HT1080 (cell line): Measurements from ENCODE around the gene SOWAHB. TPM values are rescaled to one million over a fixed set of nuclear protein-coding genes. Genes with fewer than 3 reads are reported as not detected.

Experiments used
- DNase-seq: peaks from one replicate; pipeline ENCODE4 v3.0.0-alpha.2; 2015; ENCODE audit warnings: low read depth
- total RNA-seq: library from RNA; depleted of rRNA; stranded (reverse); fragments of >200 nt; shearing (Covaris generic); gene quantifications from 2 replicates; pipeline ENCODE4 v1.2.3, GENCODE V29; 2014; rRNA removed

The SOWAHB gene
- total RNA-seq, 1 experiment from 2014 or later, result not detected

DNA sequence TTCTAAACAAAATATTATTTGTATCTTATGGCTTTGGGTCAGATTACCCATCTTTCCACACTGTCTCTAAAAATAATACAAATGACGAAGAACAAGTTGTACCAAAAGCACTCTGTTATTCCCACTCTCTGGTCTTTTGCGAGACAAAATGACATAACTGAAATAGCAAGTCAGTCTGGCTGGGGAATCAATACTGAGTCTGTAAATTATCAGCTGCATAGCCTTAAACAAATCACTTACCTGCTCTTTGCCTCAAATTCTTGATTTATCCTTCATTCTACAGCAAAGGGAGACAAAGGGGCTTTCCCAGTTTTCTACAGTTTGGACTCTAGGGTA, 40.9 kb downstream of the SOWAHB start:
- DNase-seq, result no peak

DNA sequence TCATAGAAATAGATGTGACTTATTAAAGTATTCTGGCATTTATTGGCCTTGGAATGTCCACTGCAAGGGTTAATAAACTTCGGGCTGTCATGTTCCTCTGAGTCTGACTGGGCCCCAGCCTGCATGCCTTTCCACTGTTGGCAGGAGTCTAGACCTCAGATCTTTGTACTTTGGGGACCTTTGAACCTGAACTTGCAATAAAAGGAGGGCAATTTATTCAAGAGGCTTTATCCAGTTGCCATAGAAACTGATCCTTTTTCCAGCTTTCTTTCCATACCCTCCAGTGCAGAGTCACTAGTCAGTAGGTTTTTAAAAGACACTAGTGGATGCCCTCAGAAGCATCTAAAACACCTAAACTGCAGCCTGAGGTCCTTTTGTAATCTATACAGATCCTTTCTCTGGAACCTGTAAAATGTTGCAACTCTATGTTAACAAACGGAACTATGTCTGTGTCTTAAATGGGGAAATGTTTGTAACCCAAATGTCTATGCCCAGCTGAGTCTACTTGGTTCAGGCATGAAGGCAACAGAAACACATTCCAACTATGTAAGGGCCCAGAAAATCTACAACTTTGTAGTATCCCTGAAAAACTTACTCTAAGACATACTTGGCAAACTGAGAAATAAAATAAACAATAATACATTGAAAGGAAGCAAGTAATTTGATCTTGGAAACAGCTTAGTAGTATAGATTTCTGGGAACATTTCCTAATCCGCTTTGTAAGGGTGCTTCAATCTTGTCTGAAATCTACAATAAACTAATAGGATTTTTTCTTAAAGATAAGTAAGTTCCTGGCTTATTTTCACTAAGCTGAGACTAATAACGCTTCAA, 41.5 kb downstream of the SOWAHB start:
- no peak for DNase-seq

DNA sequence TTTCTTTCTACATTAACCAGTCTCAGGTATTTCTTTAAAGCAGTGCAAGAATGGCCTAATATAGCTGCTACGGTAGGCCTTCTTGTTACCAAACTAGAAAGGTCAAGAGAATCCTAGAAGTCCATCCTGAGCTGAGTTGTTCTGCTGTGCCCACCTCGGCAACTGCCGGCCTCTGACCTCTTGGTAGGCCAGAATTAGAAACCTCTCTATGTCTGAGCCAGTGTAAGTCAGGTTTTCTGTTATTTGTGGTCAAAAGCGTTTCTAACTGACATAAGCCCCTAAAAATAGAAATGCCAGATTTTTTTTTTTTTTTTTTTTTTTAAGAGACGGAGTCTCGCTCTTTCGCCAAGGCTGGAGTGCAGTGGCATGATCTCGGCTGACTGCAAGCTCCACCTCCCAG, 43.1 kb downstream of the SOWAHB start:
- no peak for DNase-seq

DNA sequence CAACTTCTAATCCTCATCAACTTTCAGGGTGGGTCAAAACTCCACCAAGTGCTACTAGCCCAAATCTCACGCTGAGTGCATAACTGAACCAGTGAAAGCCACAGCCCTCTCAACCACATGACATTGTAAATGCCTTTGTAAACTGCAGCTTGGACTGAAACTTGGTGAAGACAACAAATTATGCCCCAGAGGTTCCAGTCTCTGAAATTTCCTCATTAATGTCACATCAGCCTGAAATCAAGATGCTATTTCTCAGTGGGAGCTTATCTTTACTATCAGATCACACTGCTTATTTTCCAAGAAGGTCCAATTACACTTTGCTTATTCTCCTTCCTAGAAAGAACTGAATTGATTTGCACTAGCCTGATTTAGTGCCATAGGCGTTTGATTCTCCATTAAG, 46.6 kb downstream of the SOWAHB start:
- DNase-seq, result no peak

DNA sequence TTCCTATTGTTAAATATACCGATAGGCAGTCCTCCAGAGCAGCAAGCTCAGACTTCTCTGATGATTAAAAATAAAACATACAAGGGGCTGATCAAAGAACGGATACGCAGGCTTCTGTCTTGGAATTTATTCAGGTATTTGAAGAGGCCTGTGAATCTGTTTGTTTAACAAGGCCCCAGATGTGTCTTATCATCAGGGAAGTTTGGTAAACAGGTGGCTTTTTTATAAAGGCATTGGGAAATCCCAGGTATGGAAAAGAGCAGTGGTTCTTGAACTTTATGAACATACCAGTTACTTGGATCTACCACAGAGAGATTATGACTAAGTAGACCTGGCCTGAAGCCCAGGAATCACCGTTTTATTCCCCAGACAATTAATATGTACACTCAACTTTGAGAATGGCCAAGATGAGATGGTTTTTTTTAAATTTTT, 47.9 kb downstream of the SOWAHB start:
- DNase-seq, result peak; percentile 94

Other genes with a start within 250 kb of the SOWAHB start
- 134 and 158 TPM in 2 replicates for gene SEPTIN11, start 51.6 kb upstream of the SOWAHB start, total RNA-seq
- gene CCNI, start 177.8 kb upstream of the SOWAHB start, total RNA-seq, result 83.8 and 108 TPM in 2 replicates